Measurements from ENCODE around the gene ZNF197.
"Not testable (repeated sequence)": the region's sequence is repeated elsewhere in the genome, so short reads cannot be mapped to it uniquely, and the experiment has no call there.

ZNF197 gene

DNA sequence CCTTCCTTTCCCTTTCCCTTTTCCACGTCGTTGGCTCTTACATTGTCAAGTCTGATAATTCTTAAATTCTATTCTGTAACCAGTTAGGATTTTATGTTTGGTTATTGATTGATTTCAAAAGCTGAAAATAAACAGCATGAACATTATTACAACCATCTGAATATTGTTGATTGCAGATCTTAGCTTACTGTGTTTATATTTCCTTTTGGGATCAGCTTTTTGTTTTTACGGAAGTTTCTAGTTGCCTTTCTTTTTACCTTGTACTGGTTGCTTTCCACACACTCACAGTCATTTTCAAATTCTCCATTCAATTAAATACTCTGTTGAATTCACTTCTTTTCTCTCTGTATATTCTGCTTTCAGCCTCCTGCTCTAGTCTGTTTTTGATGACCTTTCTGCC lies 40.3 kb downstream of the ZNF197 start:
- DNase-seq, result no peak

DNA sequence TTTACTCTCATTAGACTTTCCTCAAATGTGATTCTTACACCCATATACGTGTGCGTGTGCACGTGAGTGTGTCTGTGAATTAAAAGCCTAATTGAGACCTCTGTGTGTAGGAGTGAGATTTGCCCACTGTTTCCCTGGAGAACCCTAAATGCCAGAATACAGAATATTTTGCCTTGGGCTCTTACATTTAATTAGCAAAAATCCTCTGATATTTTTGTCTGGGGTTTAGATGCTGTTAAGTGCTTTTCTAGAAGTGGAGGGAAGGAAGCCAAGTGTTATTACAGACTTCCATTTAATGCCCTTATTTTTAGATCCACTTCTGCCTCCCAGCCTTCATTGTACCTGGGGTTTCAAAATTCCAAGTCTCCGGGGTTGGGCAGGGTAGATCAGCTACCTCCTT lies 41.5 kb downstream of the ZNF197 start:
- DNase-seq, result no peak

DNA sequence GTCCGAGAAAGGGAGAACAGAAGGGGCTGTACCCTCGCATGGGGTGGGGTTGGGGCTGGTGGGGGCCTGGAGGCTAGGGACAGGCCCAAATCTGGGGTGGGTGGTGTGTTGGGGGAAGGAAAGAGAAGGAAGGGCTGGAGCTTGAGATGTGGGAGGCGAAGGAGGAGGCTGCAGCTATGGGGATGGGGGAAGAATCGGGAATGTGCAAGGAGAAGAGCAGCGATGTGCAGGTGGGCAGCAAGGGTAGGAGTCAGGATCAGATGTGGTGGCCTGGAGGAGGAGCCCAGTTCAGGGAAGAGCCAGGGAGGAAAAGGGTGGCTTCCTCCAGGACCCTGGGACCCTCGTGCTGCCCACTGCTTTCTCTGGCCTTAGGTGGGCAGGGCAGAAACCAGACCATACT lies 44.9 kb downstream of the ZNF197 start:
- no peak for DNase-seq

DNA sequence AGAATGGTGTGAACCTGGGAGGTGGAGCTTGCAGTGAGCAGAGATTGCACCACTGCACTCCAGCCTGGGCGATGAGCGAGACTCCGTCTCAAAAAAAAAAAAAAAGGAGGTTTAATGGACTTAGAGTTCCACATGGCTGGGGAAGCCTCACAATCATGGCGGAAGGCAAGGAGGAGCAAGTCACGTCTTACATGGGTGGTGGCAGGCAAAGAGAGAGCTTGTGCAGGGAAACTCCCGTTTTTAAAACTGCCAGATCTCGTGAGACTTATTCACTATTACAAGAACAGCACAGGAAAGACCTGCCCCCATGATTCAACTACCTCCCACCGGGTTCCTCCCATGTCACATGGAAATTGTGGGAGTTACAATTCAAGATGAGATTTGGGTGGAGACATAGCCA lies 48.6 kb downstream of the ZNF197 start:
- not testable (repeated sequence) for DNase-seq

DNA sequence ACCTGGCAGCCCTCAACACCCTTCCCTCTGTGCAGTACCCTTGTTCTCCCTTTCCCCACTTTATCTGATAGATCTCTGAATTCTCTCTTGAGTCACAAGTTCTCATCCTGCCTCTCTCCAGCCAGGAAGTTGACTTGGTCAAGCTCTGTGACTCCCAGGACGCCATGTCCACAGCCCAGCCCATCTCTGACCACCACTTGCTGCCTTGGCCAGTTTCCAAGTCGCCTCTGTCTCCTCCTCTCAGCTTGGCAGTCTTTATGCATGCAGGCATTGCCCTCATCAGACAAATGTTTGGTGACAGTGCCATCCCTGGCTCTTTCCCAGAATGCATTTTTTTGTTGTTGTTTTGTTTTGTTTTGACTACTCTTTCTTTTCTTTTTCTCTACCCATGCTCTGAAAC lies 49.4 kb downstream of the ZNF197 start:
- no peak for DNase-seq

DNA sequence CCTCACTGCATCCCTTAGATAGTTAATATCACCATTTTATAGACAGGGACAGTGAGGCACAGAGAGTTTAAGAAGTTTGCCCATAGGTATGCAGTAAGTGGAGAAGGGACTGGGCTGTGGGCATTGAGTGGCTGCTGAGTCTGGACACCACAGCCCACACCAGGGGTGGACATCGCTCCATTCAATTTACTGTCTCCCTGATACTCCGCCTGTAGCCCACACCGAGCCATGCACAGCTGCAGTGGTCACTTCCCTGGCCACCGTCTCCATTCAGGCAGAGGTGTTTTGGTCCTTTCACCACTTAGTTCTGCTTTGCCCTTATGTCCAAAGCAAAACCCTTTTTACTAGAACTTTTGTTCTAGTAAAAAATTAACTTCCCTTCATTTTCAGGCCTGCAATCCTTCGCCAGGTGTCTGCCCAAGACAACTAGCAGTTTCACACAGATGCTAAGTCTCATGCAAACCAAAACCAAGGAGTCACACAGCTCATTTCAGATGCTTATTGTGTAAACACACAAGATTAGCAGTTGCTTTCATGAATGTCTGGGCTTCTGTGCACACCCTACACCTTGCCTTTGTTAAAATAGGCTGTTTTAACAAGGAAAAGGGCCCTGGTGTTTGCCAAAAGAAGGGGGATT lies 53.8 kb downstream of the ZNF197 start:
- DNase-seq, result no peak

DNA sequence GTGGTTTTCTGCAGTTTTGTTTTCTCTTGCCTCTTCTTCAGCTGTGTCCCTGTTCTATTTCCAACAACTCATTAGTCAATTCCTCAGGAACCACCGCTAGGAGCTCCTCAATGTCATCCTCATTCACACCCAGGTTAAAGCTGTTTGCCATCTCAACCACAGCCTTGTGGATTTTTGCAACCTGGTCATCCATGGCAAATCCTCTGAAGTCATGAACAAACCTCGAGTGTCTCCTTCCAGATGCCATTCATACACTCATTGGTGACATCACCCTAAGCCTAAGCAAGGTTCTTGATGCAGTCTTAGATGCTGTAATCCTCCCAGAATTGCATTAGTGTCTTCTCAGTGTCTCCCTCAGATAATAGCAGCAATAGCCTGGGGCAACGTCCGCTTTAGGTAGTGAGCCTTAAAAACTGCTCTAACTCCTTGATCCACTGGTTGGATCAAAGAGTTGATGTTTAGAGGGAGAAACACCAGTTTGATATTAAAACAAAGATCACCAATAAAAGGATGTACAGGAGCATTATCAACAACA lies 56.2 kb downstream of the ZNF197 start:
- DNase-seq, result no peak

- no peak for DNase-seq
Measured at GRCh38 chr3:44682182-44682896, 57.5 kb downstream of the ZNF197 start.

- peak in 1 of 2 experiments; percentile 48 for DNase-seq
Measured at GRCh38 chr3:44685128-44685800, 60.4 kb downstream of the ZNF197 start.

DNA sequence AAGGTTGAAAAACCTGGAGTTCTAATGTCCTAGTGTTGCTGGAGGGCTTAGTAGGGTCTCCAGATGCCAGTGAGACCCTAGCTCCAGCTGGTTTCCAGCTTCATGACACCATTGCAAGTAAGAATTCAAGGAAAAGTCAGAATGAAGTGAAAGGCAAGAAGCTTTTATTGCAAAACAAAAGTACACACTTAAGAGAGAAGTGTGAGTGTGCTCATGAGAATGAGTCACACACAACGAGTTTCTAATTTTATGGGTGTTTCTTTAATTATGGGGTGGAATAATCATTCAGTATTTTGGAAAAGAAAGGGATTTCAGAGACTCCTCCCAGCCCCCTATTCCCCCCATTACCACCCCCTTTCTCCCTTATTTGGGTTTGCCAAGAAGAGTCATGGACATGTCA lies 63.1 kb downstream of the ZNF197 start:
- no peak for DNase-seq

Measured in NCI-H187 (cell line).